GF-D8 (cell line): ENCODE data around the gene IGSF3.
"Not testable (repeated sequence)": the region's sequence is repeated elsewhere in the genome, so short reads cannot be mapped to it uniquely, and the experiment has no call there.

Source experiments
- DNase-seq: peaks from one replicate; lab custom pipeline; 2025; lab: John Stamatoyannopoulos, UW

IGSF3 gene

DNA sequence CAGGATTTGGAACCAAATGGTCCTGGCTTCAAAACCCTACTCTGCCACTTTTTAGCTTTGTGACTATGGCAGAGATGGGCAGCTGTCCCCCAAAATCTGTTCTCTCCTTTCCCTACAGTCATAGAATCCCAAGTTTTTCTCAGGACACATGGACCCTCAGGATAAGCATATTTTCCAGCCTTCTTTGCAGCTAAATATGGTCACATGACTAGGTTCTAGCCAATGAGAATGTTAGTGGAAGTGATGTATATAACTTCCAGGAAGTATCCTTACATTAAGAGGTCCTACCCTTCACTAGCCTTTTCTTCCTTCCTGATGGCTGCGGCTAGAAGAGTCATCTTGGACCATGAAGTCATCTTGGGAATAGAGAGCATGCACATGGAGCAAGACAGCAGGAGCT lies 5.9 kb downstream of the IGSF3 start:
- no peak for DNase-seq

DNA sequence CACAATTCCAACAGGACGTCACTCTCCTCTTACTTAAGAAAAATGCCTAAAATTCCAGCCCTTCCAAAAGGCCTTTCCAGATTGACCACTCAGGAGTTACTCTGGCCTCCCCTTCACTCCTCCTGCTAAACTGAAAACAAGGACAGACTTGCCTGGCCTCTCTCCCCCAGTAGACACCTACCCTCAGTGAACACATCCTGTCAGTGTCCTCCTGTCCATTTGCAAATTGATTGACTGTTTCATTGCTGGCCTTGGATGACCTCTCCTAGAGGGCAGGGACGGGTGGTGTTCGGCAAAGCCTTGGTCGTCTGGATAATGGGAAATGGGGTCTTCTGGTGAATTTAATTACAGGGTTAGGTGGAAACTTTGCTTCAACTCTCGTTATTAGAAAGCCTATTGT lies 8.9 kb downstream of the IGSF3 start:
- DNase-seq, result not testable (repeated sequence)

DNA sequence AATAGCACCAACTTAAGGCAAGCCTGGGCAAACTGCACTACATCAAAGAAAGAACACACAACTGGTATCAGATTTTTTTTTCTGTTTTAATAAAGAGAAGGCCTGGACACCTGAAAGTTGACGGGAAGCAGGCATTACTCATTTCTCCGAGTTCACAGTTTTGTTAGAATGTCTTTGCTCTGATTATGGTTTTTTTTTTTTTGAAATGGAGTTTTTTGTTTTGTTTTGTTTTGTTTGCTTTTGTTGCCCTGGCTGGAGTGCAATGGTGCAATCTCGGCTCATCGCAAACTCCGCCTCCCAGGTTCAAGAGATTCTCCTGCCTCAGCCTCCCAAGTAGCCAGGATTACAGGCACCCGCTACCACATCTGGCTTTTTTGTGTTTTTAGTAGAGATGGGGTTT lies 9.7 kb downstream of the IGSF3 start:
- DNase-seq, result not testable (repeated sequence)

DNA sequence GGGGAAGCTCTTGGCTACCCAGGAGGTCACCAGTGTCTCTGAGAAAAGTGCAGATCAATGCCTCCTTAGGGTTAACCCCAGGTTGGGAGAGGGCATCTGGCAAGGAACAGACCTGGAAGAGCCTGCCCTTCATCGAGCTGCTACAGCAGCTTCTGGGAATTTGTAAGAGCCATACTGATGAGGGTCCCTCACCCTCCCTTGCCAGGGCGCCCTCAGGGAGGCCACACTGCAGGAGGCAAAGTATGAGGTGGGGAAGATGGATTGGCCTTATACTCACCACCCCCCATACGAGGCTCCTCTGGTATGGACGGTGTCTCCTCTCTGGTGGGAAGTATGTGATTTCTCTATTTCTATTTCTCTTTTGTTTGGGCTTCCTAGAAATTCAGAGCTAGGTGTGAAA lies 13.2 kb downstream of the IGSF3 start:
- no peak for DNase-seq

DNA sequence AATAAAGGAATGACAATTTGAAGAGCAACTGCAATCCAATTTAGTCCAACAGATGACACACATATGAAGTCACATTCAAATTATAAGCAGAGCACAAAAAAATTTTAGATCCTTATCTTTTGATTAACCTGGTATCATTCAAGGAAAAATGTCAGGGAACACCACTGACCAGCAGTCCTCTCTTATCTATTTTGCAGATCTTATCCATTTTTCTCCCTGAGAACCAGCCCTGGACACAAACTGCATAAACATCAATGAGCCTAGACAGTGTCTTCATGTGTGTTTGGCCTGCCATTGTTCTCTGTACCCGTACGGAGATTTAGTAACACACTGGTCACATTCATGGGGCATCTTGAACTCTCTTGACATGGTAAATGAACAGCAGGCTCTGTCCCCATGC lies 14.9 kb downstream of the IGSF3 start:
- DNase-seq, result not testable (repeated sequence)

DNA sequence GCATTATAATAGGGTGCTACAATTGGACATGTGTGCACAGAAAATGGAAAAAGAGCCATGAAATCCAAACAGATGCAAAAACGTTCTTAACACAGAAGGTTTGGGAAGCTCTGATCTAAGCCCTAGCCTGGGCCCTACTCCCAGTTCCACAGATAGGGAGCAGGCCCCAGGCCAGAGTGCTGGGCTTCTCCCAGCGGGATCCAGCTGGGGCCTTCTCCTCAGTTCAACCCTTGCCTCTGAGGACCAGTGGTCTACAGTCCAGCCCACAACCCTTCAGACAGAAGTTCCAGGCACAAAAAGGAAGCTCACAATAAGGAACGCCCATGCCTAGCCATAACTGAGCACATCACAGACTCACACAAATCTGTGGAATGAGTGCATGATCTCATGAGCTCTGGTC lies 16.8 kb downstream of the IGSF3 start:
- not testable (repeated sequence) for DNase-seq

DNA sequence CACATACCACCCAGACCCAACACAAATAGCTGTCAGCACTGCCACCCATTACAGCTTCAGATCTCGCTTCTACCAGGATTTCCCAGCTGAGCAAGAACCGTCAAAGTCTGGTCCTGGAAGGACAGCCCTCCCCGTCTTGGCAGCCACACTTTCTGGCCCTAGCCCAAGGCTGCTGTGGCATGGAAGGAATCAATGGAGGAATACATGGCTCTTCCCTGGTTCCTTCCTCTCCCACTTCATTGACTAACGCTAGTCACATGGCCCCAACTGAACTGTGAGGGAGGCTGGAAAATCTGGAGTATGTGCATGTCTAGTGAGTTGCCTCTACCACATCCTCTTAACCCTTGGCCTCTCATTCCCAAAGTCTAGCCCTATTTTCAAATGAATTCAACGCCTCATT lies 18.5 kb downstream of the IGSF3 start:
- DNase-seq, result not testable (repeated sequence)

DNA sequence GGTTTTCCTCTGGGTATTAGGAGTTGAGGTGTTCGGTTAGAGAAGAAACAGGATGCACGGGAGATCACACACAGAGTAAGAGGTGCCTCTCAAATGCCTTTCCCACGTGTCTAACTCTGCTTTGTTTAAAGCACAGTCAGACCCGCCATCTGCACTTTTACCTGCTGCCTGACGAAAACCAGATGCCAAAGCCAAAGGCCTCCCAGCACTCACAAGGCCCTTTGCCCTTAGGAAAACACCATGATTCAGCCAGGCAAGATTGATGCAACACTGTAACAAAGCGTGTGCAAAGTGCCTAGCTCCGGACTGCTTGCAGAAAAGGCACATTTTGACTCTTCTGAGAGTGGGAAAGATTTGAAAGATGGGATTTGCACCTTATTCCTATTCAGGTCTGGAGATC lies 19.2 kb downstream of the IGSF3 start:
- DNase-seq, result not testable (repeated sequence)

DNA sequence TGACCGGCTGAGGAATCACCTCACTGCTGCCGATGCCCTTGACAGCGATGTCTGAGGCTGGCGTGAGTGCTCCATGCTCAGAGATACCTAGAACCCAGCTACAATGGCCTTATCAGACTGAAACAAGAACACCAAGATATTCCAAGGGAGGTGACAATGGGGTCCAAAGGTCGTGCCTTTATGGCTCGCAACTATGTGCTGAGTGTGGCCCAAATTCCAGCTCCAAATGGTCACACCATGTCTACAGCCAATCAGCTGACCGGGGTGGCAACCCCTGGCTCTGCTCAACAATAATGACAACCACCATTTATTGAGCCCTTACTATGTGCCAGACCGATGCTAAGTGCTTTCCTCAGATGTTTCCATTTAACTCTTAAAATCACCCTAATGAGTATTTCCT lies 20.3 kb downstream of the IGSF3 start:
- not testable (repeated sequence) for DNase-seq

DNA sequence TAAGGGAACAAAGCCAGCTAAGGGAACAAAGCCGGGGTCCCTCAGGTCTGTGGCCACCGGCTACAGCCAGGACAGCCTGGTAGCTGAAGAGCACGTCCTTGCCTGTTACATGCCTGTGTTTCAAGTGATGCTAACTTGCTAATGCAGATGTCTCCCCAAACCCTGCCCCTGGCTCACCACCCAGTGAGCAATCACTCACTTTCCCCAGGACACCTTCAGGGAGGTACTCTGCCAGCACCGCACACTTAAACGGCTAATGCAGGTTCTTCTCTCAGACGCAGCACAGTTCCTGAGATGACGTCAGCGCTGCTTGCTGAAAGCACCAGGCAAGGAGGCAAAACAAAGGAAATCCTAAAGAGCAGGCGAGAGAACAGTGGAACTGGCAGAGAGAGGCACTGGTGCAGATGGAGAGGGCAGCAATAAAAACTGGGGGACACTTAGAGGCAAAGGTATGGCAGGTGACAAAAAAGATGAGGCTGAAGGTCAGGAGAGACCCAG lies 20.8 kb downstream of the IGSF3 start:
- DNase-seq, result not testable (repeated sequence)

DNA sequence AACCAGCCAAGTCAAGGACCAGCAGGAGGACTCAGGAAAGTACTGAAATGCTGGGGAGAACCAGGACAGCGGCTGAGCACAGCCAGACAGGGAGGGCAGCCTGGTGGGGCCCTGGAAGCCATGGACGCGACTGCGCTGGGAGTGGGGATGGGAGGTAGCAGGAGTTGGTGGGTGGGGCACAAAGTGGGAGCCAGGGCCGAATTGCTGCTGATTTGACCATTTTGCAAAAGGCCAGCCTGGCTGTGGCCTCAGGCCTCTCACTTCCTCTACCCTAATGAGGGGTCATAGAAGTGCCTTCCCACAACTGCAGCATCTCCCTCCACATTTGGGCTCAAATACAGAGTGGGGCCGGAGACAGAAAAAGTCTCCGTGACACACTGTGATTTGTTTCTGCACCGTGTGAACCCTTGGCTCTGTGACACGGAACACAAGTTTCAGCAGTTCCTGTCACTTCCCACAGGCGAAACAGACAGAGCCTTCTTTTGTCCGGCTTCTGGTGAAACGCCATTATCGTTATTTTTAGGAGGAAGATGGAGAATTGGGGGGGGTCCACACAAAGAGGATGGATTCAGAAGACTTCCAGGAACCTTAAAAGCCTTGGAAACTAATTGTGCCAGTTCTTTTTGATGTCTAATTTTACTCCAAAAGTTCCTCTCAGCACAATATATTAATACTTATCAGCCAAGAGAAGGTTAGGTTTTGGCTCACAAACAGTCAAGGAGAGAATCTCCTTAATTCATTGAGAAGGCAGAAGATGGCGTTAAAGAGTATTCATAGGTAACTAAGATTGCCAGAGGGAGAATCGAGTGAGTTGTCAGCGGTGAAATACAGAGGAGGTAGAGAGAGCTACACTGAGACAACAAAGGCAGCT lies 21.5 kb downstream of the IGSF3 start:
- DNase-seq, result not testable (repeated sequence)

DNA sequence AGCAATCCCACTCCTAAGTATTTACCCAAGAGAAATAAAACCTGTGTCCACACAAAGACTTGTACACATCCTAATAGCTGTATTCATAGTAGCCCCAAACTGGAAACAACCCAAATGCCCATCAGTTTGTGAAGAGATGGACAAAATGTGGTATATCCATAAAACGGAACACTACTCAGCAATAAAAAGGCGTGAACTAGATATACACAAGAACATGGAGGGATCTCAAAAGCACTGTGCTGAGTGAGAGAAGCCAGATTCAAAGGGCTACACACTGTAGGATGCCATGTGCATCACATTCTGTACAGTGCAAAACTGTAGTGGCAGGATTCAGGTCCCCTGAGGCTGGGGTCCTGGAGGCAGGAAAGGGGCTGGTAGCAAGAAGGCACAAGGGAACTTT lies 22.5 kb downstream of the IGSF3 start:
- not testable (repeated sequence) for DNase-seq

DNA sequence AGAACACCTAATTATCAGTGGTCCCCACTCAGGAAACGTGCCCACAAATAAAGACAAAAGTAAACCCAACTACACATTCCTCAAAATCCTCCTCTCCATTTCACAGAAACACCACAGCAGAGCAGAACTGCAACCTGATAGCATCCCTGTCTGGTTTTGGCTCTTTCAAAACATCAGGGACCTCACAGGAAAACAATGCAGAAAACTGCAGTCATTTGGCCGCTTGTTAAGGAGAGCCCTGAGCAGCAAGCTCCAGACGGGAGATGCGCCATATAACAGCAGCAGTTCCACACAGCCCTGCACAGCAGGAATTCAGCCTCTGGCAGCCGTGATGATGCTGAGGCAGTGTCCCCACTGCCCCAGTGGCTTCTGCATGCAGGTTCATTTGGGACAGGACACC lies 23.4 kb downstream of the IGSF3 start:
- not testable (repeated sequence) for DNase-seq

DNA sequence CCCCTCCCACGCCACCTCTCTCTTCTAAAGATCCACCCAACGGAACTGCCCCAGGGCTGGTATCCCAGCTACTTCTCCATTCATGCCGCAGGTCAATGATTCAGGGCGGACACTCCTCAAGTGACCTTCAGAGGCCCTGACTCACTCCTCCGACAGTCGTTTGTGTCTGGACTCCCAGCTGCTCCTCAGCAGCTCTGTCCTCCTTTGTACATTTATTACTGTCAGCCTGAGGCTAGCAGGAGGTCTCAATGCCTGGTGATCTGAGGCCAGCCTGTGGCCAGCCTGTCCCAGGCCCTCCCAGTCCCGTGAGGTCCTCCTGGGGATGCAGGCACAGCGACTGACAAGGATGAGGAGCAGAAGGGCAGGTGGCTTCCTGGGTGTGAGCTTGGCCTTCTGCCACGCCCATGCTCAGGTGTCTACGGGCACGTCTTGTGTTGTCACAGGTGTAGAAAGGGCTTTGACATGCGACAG lies 24.2 kb downstream of the IGSF3 start:
- not testable (repeated sequence) for DNase-seq

DNA sequence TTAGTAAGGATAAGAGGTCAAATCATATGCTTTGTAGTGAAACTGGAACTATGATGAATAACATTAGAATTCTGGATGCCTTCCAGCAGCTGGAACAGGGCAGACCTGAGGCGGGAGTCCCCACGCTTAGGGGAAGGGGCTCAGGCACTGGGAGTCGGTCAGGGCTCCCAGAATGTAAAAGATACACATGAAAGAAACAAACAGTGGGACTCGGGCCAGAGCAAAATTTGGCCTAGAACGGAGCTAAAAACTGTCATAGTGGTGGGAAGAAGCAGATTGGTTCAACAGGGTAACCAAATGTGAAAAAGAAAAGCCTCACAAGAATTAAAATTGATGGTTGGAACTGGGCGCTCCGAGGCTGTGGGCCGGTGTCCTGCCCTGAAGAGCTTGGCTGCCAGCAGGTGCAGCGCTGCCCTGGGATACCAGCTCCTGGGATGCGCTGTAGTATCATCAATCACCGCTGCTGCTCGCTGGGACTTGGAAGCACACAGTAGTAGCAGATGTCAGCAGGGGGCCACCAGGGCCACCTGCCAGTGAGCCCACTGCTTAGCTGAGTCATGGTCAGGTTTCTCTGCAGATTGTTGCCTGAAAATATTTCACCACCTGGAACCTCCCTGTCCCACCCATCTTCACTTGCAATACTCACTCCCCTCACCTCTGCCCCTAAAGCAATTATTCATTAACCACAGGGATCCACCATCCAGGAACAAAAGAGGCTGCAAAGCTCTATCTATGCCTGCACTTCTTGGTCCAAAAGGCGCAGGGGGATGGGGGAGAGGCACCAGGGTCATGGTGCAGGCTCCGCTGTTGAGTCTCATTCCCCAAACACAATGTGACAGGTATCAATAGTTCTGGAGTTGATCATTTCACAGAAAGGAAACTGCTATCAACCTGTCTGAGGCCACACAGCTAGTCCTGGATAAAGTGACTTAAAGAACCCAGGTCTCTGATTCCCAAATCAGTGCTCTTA lies 24.9 kb downstream of the IGSF3 start:
- not testable (repeated sequence) for DNase-seq

DNA sequence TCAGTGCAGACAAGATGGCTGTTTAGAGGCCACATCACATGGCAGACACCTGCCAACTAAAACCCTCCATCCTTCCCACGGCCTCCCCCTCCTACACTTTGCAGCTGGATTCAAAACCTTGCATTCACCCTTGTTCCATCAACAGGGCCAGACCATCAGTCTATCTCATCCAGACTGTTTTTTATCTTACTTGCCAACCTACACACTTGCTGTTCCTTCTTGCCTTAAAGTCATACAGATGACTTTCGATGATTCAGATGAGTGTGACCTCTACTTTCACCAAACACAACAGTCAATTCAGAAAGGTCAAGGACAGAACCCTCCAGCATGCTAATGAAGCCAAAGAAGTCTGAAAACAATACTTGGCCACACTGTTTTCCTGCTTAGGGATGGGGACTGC lies 29.9 kb downstream of the IGSF3 start:
- DNase-seq, result not testable (repeated sequence)

DNA sequence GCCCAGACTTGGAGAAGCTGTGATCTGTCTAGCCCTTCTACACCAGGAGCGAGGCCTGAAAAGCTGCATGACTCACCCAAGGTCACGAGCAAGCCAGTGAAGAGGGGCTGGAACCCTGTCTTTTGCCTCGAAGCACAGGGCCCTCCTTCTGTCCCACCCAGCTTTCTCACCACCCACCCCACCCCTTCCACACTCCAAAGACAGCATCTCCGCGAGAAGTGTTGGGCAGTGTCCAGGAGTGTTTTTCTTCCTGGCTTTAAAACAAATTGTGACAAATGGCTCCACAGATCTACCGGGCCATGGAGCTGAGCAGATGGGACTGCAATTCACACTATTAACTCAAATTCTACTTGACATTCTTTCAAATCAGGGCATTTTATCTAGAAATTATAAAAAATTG lies 30.9 kb downstream of the IGSF3 start:
- DNase-seq, result not testable (repeated sequence)

DNA sequence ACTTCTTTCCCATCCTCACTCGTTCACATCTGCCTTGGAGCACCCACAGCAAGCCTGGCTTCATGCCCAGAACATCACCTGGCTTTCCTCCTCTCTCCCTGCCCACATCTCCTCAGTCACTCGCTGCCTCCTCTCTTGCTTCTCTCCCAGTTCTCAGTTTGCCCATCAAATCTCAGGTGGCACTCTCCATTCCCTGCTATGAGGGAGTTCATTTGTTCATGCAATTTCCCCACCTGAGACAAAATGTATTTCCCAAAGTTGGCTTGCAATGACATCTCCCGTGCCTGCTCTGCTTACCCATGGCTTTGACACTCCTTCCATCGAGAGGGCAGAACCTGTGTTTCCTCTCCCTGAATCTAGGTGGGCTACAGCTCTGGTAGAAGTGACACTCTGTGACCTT lies 33.1 kb downstream of the IGSF3 start:
- not testable (repeated sequence) for DNase-seq

DNA sequence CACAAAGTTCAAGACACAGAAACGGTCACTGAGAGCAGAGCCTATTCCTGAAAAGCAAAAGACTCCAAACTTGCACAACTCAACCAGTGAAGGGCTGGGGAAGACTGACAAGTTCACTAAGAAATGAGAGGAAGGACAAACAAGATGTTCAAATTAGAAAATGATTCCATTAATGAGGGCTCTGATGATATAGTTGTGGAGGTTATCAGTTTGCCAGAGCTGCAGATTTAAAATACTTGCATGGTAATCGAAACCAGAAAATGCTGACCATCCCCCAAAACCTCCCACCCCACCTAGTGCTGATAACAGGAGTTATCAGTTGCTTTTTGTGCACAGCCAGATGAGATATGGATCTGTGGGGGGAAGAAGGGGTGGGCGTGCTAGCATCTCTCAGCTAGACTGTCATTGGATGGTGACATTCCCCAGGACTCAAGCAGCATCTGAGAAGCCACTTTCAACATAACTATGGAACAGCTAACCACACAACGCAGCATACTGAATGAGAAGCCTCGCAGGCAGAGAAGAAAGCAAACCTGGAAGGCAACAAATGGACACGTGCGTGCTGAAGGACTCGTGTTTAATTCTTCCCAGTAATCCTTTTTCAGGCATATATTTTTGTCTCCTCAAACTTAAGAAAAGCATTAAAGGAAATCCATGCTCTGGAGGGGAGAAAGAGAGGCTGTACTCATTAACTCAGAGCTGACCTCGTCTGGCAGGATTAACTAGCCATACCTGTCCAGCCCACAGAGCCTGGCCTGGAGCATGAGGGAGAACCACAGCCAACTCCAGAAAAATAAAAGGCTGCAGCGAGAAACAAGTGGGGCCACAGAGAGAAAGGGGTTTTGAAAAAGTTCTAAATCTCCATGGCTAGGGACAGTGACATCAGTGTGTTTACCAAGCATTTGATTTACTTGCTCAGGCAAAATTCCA lies 35.3 kb downstream of the IGSF3 start:
- not testable (repeated sequence) for DNase-seq

DNA sequence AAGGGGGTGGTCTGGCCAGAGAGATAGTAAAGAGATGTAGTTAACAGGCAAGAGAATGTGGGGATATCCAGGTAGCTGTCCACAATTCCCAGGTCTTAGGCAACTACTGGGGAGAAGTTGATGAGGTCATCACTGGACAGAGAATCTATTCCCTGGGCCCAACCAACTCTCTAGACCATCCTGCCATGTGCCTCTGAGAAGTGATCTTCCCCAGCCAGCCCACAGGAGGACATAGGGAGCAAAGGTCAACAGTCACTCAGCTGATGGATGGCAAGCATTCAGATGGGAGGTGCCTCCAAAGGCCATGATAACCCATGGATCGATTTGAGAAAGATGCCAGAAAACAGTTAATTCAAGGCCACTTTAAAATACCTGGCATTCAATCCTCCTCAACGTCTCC lies 36.0 kb downstream of the IGSF3 start:
- not testable (repeated sequence) for DNase-seq

DNA sequence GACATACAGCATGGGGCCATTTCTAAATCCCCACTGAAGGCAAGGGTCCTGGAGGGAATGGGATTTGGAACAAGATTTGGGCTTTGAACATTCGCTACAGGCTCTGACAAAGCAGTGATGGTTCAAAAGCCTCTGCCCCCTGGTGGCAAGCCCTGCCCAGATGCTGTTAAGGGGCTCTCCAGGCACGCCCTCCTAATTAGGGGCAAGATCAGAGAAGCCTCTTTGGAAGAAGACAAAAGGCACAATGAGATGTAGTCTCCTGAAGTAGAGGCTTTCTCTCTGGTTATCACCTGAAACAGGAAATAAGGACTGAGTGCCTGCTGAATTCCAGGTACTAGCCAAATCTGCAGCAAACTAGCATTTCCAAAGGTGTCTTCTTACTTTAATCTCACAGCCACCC lies 37.5 kb downstream of the IGSF3 start:
- DNase-seq, result not testable (repeated sequence)
